Measurements from ENCODE around the gene RHOA. TPM values are rescaled to one million over a fixed set of nuclear protein-coding genes. Genes with fewer than 3 reads are reported as not detected.

RHOA gene
- 56.0 and 62.2 TPM in 2 replicates for total RNA-seq (2013; cell fraction: nucleolus; rRNA removed)
- total RNA-seq (2014; rRNA removed), result 246 and 269 TPM in 2 replicates
- 414 and 415 TPM in 2 replicates for total RNA-seq (2014; rRNA removed; fragmentation: Illumina TruSeq; extraction: Trizol)
- total RNA-seq (2021), result 463 and 474 TPM in 2 replicates
- 370 TPM for polyA plus RNA-seq (2011; ENCODE audit: low read depth)
- polyA plus RNA-seq (2011; rRNA removed), result 265 and 285 TPM in 2 replicates
- 340 and 373 TPM in 2 replicates for polyA plus RNA-seq (2011; cell fraction: cytosol; rRNA removed)
- polyA plus RNA-seq (2011; cell fraction: nucleus; rRNA removed), result 212 and 231 TPM in 2 replicates
- 407 and 450 TPM in 2 replicates for polyA plus RNA-seq (2012)
- polyA plus RNA-seq (2014; fragmentation: Illumina TruSeq; extraction: Trizol), result 568 and 674 TPM in 2 replicates
- 1,000 to 10,000 TPM in 1 of 2 experiments, 100 to 1,000 TPM in 1; 696 to 1,049 TPM for polyA plus RNA-seq (2014; fragmentation: Nextera tagmentation; extraction: Ambion mirVana)
- polyA plus RNA-seq (2014; rRNA removed), result 332 and 351 TPM in 2 replicates
- polyA plus RNA-seq (2016; fragmentation: Nextera tagmentation; extraction: Ambion mirVana), result 100 to 1,000 TPM; 683 to 684 TPM
- 265 and 343 TPM in 2 replicates for polyA minus RNA-seq (2011; rRNA and poly(A)+ RNA removed)
- polyA minus RNA-seq (2011; cell fraction: cytosol; rRNA and poly(A)+ RNA removed), result 183 and 242 TPM in 2 replicates
- polyA minus RNA-seq (2011; cell fraction: nucleus; rRNA and poly(A)+ RNA removed), result 51.5 and 60.5 TPM in 2 replicates
- Bru-seq, nascent RNA, result percentile 87 among the genes with signal in this experiment
- percentile 96 among the genes with signal in this experiment for BruChase-seq, experiment 1, labeled RNA remaining after a 6-hour chase
- percentile 90 among the genes with signal in this experiment for BruChase-seq, experiment 2, labeled RNA remaining after a 2-hour chase
- long read RNA-seq, experiment 1, transcript RHOA-202 (5 exons, 2,031 nt), result major isoform, 480 of 535 reads
- long read RNA-seq, experiment 1, partial matches to known transcripts, result 7 of 535 reads
- long read RNA-seq, experiment 1, other reads (novel, unspliced or antisense), result 46 of 535 reads
- long read RNA-seq, experiment 2, transcript RHOA-203 (6 exons, 961 nt), result minor isoform, 6 of 1,310 reads
- long read RNA-seq, experiment 2, transcript RHOA-202 (5 exons, 2,031 nt), result major isoform, 1,165 of 1,310 reads
- long read RNA-seq, experiment 2, partial matches to known transcripts, result 110 of 1,310 reads
- long read RNA-seq, experiment 2, other reads (novel, unspliced or antisense), result 28 of 1,310 reads

- H3K4me3 ChIP-seq, result peak within 1 kb of the TSS; percentile 93
- peak within 1 kb of the TSS; percentile 96 for H3K27ac ChIP-seq (ENCODE audit: control insufficient read depth, insufficient read depth)
- ChIA-PET POLR2A (interaction anchor here (0.6 to 6.6 kb wide), 18 partner anchors 15 to 392 kb away, joined by 3 to 40 read pairs (median 4); partner anchors contain the start of genes DAG1, GPX1, NICN1 and USP4), CTCF (interaction anchor here (1.2 to 2.9 kb wide), 3 partner anchors 32 to 73 kb away, joined by 6 to 18 read pairs (median 13); partner anchors contain the start of gene USP4), RAD21 (ENCODE audit: unreplicated experiment) (interaction anchor here (0.7 to 2.1 kb wide), 13 partner anchors 17 to 319 kb away, joined by 3 to 12 read pairs (median 4); partner anchors contain the start of genes KLHDC8B, NICN1, QRICH1 and USP4), SMC1A (ENCODE audit: uncharacterized antibody, unreplicated experiment) (interaction anchor here (1.0 to 5.2 kb wide), 8 partner anchors 8 to 72 kb away, joined by 3 to 37 read pairs (median 6); partner anchors contain the start of genes NICN1 and USP4)
- intact Hi-C loops (cut with micrococcal nuclease; ENCODE audit: unreplicated experiment), result loop anchor here (1.0 to 10.0 kb wide), 3 partner anchors 17 to 317 kb away; partner anchors contain the start of genes NICN1, QRICH1 and USP4
- H4K20me1 ChIP-seq (ENCODE audit: control insufficient read depth, insufficient read depth), result peaks cover 9% of the 10 kb centered on the region
- ATAC-seq, result peak; percentile 88
- H3K36me3 ChIP-seq (ENCODE audit: control insufficient read depth in 2 of 2, insufficient read depth in 2 of 2, low read length in 1 of 2), result peaks cover 0 to 6% of the 10 kb centered on the region in 2 experiments; a peak in 1 of 4 replicates
- in situ Hi-C loops (cut with MboI), result no loop called here
- WGBS (ENCODE audit: insufficient coverage, insufficient replicate concordance, low lambda C conversion rate, missing lambda C conversion rate), result under 1% methylated on average over 55 of the region's 62 CpGs
- TSS peak; percentile 76 for BruUV-seq (replicated peaks)
- peaks cover 31% of the 10 kb centered on the region for H3K4me1 ChIP-seq (ENCODE audit: control insufficient read depth, insufficient read depth, low read length)
- peak within 1 kb of the TSS; percentile 97 for H3K9ac ChIP-seq (ENCODE audit: control insufficient read depth, insufficient read depth, low read length)
- H3K9me3 ChIP-seq (replicated peaks; ENCODE audit: control insufficient read depth, insufficient read depth, low read length), result no peaks in the 10 kb centered on the region; the same call in 2 of the 3 replicates
- H3K79me2 ChIP-seq (ENCODE audit: control insufficient read depth, insufficient read depth, low read length), result peaks cover 71% of the 10 kb centered on the region
- H3K27me3 ChIP-seq (replicated peaks in 1 of 2; ENCODE audit: control insufficient read depth in 2 of 2, insufficient read depth in 2 of 2, low read length in 1 of 2), result no peaks in the 10 kb centered on the region
- peak within 1 kb of the TSS; percentile 96 for H3K4me2 ChIP-seq (ENCODE audit: control insufficient read depth, insufficient read depth)
- peak; percentile 99 for DNase-seq (ENCODE audit: low read depth, low spot score)
- H2AFZ ChIP-seq (ENCODE audit: control insufficient read depth, low read depth, low read length), result peak within 1 kb of the TSS; percentile 81
- peak; percentile 95 for FAIRE-seq
- no peak for TF ChIP-seq GABPA (IDR thresholded peaks at IDR 0.05; ENCODE audit: low read depth)
- no peak for TF ChIP-seq ATF2 (IDR thresholded peaks at IDR 0.05; ENCODE audit: low read length)
- no peak for TF ChIP-seq ZBTB33 (IDR thresholded peaks at IDR 0.05)
- TF ChIP-seq RAD51 (IDR thresholded peaks at IDR 0.05), result peak; percentile 35; the same call in 1 of the 2 replicates
- TF ChIP-seq BCLAF1 (IDR thresholded peaks at IDR 0.05), result no peak
- TF ChIP-seq TCF3 (IDR thresholded peaks at IDR 0.05; ENCODE audit: borderline replicate concordance, insufficient read depth, low read depth, low read length), result peak; percentile 9; the same call in 1 of the 2 replicates
- TF ChIP-seq MLLT1 (IDR thresholded peaks at IDR 0.05), result peak; percentile 78
- TF ChIP-seq STAT1 (conservative IDR thresholded peaks at IDR 0.05), result no peak; the same call in 1 of the 2 replicates
Observed at GRCh38 chr3:49411968-49412631, at the start of gene RHOA, which contains the start of gene TCTA. Gene RHOA (minus strand): TSS chr3:49411976. CDS start chr3:49375589, 36,387 bp downstream. Gene TCTA (plus strand): TSS chr3:49412423. CDS start chr3:49412427, 4 bp downstream.
